Fibroblast of skin of back (primary cell): ENCODE measurements around the gene PRKRIP1.
"Not testable (repeated sequence)": the region's sequence is repeated elsewhere in the genome, so short reads cannot be mapped to it uniquely, and the experiment has no call there.

ENCODE experiments used
- DNase-seq: peaks from one replicate; pipeline ENCODE4 v3.0.0-alpha.2; 2013

PRKRIP1 gene

GRCh38 chr7:102404005-102404861, 8.1 kb downstream of the PRKRIP1 start:
- DNase-seq = peak; percentile 59

- DNase-seq = not testable (repeated sequence)
Measured at GRCh38 chr7:102404862-102405188, 8.7 kb downstream of the PRKRIP1 start.

- DNase-seq = no peak
Measured at GRCh38 chr7:102407910-102408309, 11.7 kb downstream of the PRKRIP1 start.

GRCh38 chr7:102408530-102408929, 12.4 kb downstream of the PRKRIP1 start:
- DNase-seq = not testable (repeated sequence)

- no peak for DNase-seq
Measured at GRCh38 chr7:102409340-102409739, 13.2 kb downstream of the PRKRIP1 start.

GRCh38 chr7:102410123-102410522, 14.0 kb downstream of the PRKRIP1 start:
- no peak for DNase-seq

- no peak for DNase-seq
Measured at GRCh38 chr7:102410918-102411317, 14.8 kb downstream of the PRKRIP1 start.

- DNase-seq = peak; percentile 26
Measured at GRCh38 chr7:102412548-102412947, 16.4 kb downstream of the PRKRIP1 start.

GRCh38 chr7:102413091-102413490, 16.9 kb downstream of the PRKRIP1 start:
- DNase-seq = no peak

GRCh38 chr7:102413611-102414010, 17.4 kb downstream of the PRKRIP1 start:
- no peak for DNase-seq

- DNase-seq = no peak
Measured at GRCh38 chr7:102415685-102416225, 19.6 kb downstream of the PRKRIP1 start.

- no peak for DNase-seq
Measured at GRCh38 chr7:102416406-102416805, 20.2 kb downstream of the PRKRIP1 start.

- DNase-seq = no peak
Measured at GRCh38 chr7:102417105-102417504, 20.9 kb downstream of the PRKRIP1 start.

- DNase-seq = no peak
Measured at GRCh38 chr7:102418592-102418991, 22.4 kb downstream of the PRKRIP1 start.

- no peak for DNase-seq
Measured at GRCh38 chr7:102421706-102422240, 25.6 kb downstream of the PRKRIP1 start.

GRCh38 chr7:102424129-102424551, 28.0 kb downstream of the PRKRIP1 start:
- DNase-seq = no peak

- no peak for DNase-seq
Measured at GRCh38 chr7:102424787-102425218, 28.6 kb downstream of the PRKRIP1 start.

- no peak for DNase-seq
Measured at GRCh38 chr7:102425639-102426267, 29.6 kb downstream of the PRKRIP1 start.

- no peak for DNase-seq
Measured at GRCh38 chr7:102426268-102427018, 30.3 kb downstream of the PRKRIP1 start.

- DNase-seq = no peak
Measured at GRCh38 chr7:102427019-102427405, 30.8 kb downstream of the PRKRIP1 start.

GRCh38 chr7:102429141-102429899, 33.2 kb downstream of the PRKRIP1 start:
- DNase-seq = no peak
